ENCODE results near the gene SLC38A6.

The SLC38A6 gene

GRCh38 chr14:60980811-60981632 lies at the start of gene SLC38A6, which contains the start of gene TRMT5:
Gene SLC38A6 (plus strand): TSS chr14:60981245. CDS start chr14:60981278, 33 bp downstream.
Gene TRMT5 (minus strand): TSS chr14:60981079. CDS start chr14:60980973, 106 bp downstream.
- peak; percentile 89 for DNase-seq (ENCODE audit: low read depth)

DNA sequence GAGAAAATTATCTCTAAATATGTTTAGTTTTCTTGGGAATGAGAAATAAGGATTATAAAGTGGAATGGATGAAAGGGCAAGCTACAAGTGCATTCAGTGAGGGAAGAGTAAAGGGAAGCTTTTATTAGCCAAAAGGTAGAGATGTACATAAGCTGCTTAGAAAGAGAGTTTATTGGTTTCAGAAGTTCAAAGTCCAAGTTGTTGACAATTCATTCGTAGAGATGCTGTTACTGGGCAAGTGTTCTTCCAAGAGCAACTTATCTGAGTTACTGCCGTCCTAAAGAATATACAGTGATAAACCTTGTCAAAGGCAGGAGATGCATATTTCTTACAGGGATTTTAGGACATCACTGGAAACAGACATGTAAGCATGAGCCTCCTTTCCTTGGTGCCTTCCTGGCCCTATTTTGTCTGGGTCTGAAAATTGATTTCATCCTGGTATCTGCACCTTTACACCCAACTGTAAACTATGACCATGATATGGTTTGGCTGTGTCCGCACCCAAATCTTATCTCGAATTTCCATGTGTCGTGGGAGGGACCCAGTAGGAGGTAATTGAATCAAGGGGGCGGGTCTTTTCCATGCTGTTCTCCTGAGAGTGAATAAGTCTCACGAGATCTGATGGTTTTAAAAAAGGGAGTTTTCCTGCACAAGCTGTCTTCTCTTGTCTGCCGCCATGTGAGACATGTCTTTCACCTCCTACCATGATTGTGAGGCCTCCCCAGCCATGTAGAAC lies 47.0 kb upstream of the SLC38A6 start:
- DNase-seq (ENCODE audit: low read depth) = no peak

GRCh38 chr14:60935319-60935718 lies 45.7 kb upstream of the SLC38A6 start:
- DNase-seq (ENCODE audit: low read depth) = no peak

DNA sequence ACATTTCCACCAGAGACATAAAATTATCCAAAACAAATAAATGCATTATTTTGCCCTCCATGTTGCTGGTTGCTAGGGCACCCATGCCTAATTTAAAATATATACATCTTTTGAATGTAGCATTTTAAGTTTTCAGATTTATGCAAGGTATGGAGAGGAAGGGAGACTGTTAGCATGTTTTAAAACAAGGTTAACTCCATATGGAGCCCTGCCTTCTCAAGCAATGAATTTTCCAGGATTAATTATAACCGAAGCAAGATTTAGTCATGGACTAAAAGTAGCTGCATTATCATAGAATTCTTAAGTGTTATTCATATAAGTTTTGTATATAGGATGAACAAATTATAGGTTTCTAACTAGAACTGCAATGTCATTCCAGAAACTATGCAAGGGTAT lies 37.4 kb upstream of the SLC38A6 start:
- no peak for DNase-seq (ENCODE audit: low read depth)

GRCh38 chr14:60944204-60944603 lies 36.8 kb upstream of the SLC38A6 start:
- no peak for DNase-seq (ENCODE audit: low read depth)

DNA sequence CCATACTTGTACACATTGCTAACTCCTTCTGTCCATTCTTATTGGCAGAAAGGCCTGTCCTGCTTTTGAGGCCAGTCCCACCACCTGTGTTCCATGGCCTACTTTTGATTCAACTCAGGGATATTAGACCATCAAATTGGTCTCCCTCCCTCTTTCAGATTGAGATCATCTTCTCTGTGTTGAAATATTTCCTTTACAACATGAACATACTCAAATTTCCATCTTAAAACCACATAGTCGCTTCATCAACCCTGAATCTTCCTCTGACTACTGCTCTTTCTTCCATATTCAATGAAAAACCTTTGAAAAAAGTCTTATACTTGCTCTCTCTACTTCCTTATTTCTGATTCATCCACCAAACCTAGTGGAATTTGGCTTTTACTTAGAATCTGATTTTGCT lies 35.1 kb upstream of the SLC38A6 start:
- DNase-seq (ENCODE audit: low read depth) = no peak

DNA sequence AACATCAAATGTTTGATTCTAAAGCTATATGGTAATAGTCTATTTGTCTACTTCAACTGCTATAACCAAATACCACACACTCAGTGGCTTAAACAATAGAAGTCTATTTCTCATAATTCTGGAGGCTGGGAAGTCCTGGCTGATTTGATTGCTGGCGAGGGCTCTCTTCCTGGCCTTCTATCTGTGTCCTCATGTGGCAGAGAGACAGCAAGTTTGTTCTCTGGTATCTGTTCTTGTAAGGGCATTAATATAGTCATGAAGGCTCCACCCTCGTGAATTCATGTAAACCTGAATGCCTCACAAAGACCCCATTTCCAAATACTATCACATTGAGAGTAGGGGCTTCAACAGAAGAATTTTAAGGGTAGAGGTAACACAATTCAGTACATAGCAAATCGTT lies 34.3 kb upstream of the SLC38A6 start:
- DNase-seq (ENCODE audit: low read depth) = no peak

- no peak for DNase-seq (ENCODE audit: low read depth)
These were observed 29.1 kb upstream of the SLC38A6 start for GRCh38 chr14:60951776-60952435.

DNA sequence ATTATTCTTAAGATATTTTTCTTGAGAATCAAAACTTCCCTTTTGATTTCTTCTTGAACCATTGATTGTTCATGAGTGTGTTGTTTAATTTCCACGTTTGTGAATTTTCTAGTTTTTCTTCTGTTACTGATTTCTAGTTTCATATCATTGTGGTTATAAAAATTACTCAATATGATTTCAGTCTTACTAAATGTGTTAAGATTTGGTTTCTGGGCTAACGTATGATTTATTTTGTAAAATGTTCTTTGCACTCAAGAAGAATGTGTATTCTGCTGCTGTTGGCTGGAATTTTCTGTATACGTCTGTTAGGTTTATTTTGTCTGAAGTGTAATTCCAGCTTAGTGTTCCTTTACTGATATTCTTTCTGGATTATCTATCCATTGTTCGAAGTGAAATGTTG lies 24.8 kb upstream of the SLC38A6 start:
- DNase-seq (ENCODE audit: low read depth) = no peak

DNA sequence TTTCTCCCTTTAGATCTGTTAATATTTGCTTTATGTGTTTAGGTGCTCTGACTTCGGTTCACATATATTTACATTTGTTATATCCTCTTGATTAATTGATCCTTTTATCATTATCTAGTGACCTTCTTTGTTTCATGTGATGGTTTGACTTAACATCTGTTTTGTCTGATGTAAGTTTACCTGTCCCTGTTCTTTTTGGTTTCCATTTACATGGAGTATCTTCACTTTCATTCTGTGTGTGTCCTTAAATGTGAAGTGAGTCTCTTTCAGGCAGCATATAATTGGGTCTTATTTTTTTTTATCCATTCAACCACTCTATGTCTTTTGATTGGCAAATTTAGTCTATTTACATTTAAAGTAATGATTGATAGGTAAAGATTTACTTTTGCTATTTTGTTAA lies 24.4 kb upstream of the SLC38A6 start:
- no peak for DNase-seq (ENCODE audit: low read depth)

DNA sequence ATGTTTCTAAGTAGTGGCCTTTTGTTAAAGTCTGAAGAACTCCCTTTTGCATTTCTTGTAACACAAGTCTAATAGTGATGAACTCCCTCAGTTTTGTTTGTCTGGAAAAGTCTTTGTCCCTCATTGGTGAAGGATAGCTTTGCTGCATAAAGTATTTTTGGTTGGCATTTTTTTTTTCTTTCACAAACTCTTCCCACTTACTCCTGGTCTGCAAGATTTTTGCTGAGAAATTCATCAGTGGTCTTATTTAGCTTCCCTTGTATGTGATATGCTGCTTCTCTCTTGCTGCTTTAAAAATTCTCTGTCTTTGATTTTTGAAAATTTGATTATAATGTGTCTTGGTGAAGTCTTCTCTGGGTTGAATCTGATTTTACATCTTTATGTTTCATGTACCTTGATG lies 22.9 kb upstream of the SLC38A6 start:
- DNase-seq (ENCODE audit: low read depth) = no peak

GRCh38 chr14:60963761-60964160 lies 17.3 kb upstream of the SLC38A6 start:
- no peak for DNase-seq (ENCODE audit: low read depth)

- DNase-seq (ENCODE audit: low read depth) = no peak
These were observed 16.1 kb upstream of the SLC38A6 start for GRCh38 chr14:60964904-60965303.

- no peak for DNase-seq (ENCODE audit: low read depth)
These were observed 15.6 kb upstream of the SLC38A6 start for GRCh38 chr14:60965402-60965801.

DNA sequence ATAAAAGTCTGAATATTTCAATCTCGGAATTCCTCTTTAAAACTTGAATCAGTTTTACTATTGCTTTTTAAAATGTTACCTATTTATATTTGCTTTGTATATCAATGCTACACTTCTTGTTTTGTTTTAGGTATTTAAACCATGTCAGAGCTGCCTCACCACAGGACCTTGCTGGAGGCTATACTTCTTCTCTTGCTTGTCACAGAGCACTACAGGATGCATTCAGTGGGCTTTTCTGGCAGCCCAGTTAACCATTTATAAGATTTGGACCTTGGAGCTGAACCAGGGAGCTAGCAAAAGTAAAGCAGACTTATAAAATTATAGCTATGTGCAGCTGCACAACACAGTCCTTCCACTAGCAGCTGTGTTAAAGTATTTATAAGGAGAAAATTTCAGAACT lies 12.9 kb upstream of the SLC38A6 start:
- no peak for DNase-seq (ENCODE audit: low read depth)

DNA sequence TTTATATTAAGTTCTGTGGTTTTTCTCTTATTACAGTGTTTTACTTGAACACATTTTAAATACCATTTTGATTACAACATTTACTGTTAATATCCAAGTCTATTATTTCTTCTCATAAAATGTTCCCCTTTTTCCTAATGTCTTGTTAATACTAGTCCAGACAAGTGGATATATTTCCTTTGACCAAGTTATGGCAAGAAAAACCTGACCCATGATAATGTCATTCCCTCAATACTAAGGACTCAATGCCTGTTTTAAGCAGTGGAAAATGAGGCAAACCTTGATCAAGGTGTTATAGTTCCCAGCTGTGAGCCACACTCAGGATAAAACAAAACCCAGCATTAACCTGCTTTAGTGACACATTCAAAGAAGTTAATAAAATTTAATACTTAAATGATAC lies 12.4 kb upstream of the SLC38A6 start:
- DNase-seq (ENCODE audit: low read depth) = no peak

- DNase-seq (ENCODE audit: low read depth) = no peak
These were observed 10.9 kb upstream of the SLC38A6 start for GRCh38 chr14:60970146-60970545.

DNA sequence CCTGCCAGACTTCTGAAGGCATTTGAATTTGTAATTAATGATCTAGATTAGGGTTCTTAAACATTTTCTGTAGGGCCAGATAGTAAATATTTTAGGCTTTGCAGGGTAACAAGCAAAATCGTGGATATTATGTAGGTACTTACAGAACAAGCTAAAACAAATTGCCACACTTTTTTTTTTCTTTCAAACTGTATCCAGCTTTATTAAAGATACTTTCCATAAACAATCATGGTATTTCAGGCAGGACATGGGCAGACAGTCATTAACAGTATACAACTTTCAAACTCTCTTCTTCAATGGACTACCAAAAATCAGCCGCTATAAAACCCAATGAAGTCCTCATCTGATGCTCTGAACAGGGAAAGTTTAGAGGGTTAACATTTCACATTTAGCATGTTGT lies 9.8 kb upstream of the SLC38A6 start:
- no peak for DNase-seq (ENCODE audit: low read depth)

- no peak for DNase-seq (ENCODE audit: low read depth)
These were observed 8.8 kb upstream of the SLC38A6 start for GRCh38 chr14:60972295-60972694.

- DNase-seq (ENCODE audit: low read depth) = no peak
These were observed 8.0 kb upstream of the SLC38A6 start for GRCh38 chr14:60973070-60973469.

DNA sequence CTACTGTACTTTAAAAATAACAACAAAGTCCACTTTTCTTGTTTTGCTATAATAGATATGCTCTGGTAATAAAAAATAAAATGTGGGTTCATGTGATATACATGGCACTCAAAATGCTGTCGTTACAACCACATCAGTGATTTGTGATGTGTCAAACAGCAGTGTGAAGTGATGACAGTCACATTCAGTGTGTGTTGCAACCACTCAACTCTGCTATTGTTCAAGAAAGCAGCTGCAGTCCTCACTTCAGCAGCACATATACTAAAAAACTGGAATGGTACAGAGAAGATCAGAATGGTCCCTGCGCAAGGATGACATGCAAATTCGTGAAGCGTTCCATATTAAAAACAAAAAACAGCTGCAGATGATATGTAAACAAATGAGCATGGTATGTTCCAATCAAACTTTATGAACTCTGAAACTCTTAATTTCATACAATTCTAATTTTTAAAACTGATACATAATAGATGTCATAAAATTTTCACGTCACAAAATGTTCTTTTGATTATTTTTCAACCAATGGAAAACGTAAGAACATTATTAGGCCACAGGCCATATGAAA lies 6.9 kb upstream of the SLC38A6 start:
- DNase-seq (ENCODE audit: low read depth) = no peak

DNA sequence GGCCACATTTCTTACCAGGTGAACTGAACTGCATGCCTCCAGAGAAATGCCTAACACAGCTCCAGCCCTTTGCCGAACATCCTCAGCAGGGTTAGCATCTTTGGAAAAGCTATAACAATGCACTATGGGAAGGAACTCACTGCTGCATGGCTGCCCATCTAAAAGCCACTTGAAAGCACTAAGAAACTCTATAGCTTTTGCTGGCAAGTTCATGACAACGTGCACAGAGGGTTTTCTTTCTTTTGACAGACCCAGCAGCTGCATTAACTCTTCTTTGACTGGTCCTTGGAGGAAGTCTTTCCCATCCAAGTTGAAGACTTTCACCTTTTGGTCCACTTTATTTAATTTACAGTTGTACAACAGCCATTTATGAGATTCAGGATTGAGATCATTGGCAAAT lies 5.5 kb upstream of the SLC38A6 start:
- DNase-seq (ENCODE audit: low read depth) = no peak

DNA sequence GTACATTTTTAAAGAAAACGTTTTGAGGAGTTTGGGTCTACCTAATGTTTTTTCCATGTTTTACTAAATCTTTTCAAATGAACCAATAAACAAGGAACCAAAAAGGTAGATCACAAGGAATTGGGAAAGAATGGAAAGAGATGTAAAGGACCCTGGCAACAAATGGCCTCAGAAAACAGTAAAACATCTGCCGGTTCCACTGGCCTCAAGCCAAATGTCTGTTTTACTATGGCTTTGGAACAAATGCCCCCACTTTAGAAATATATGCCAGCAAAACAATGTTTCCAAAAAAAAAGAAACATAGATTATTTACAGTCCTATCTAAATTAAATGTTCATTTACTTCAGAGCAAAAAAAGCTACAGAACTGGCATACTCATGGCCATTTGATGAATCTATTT lies 3.2 kb upstream of the SLC38A6 start:
- no peak for DNase-seq (ENCODE audit: low read depth)
